ENCODE results near the gene HOXD11.

HOXD11 gene

GRCh38 chr2:176081837-176082524 lies 25.1 kb upstream of the HOXD11 start:
- DNase-seq (ENCODE audit: low spot score), result no peak

GRCh38 chr2:176082525-176082823 lies 24.6 kb upstream of the HOXD11 start:
- DNase-seq (ENCODE audit: low spot score), result no peak

GRCh38 chr2:176082824-176083751 lies 24.0 kb upstream of the HOXD11 start:
- no peak for DNase-seq (ENCODE audit: low spot score)

- no peak for DNase-seq (ENCODE audit: low spot score)
Measured at GRCh38 chr2:176083796-176084261, 23.3 kb upstream of the HOXD11 start, which contains the start of gene EVX2. EVX2 (minus strand) TSS chr2:176083962; CDS start chr2:176083776, 186 bp downstream.

GRCh38 chr2:176084611-176085119 lies 22.4 kb upstream of the HOXD11 start:
- no peak for DNase-seq (ENCODE audit: low spot score)

- no peak for DNase-seq (ENCODE audit: low spot score)
Measured at GRCh38 chr2:176085120-176085788, 21.8 kb upstream of the HOXD11 start.

GRCh38 chr2:176085861-176086771 lies 21.0 kb upstream of the HOXD11 start:
- peak; percentile 67 for DNase-seq (ENCODE audit: low spot score)

GRCh38 chr2:176087330-176088047 lies 19.6 kb upstream of the HOXD11 start:
- no peak for DNase-seq (ENCODE audit: low spot score)

GRCh38 chr2:176088048-176088936 lies 18.8 kb upstream of the HOXD11 start:
- DNase-seq (ENCODE audit: low spot score), result peak; percentile 86

- DNase-seq (ENCODE audit: low spot score), result no peak
Measured at GRCh38 chr2:176088937-176089842, 17.9 kb upstream of the HOXD11 start.

- DNase-seq (ENCODE audit: low spot score), result no peak
Measured at GRCh38 chr2:176089843-176090395, 17.2 kb upstream of the HOXD11 start.

GRCh38 chr2:176090862-176091261 lies 16.2 kb upstream of the HOXD11 start:
- DNase-seq (ENCODE audit: low spot score), result no peak

- no peak for DNase-seq (ENCODE audit: low spot score)
Measured at GRCh38 chr2:176091329-176092258, 15.5 kb upstream of the HOXD11 start.

- no peak for DNase-seq (ENCODE audit: low spot score)
Measured at GRCh38 chr2:176092270-176093144, 14.6 kb upstream of the HOXD11 start, which contains the start of gene HOXD13. HOXD13 (plus strand) TSS chr2:176092721; CDS start chr2:176092891, 170 bp downstream.

- no peak for DNase-seq (ENCODE audit: low spot score)
Measured at GRCh38 chr2:176093145-176093897, 13.8 kb upstream of the HOXD11 start.
